A549 treated with Hydrocortisone at 1 μM for 4 hours (cell line): ENCODE results near the gene SMIM9. TPM values are rescaled to one million over a fixed set of nuclear protein-coding genes. Genes with fewer than 3 reads are reported as not detected.

Source experiments
- total RNA-seq: library from RNA; stranded (reverse); fragments of 200-300 nt; extraction: Qiagen RNA extraction; gene quantifications from 5 replicates; pipeline ENCODE4 v1.2.3, GENCODE V29; 2022

Gene SMIM9
- total RNA-seq = not detected in 5 replicates

GRCh38 chrX:154834562-154834961 lies at the start of gene SMIM9:
TSS of gene SMIM9 (minus strand) at chrX:154834662. CDS start at chrX:154830856, 3,806 bp downstream.

GRCh38 chrX:154804957-154805695 lies 29.3 kb downstream of the SMIM9 start, which contains the start of gene MPP1:
TSS of gene MPP1 (minus strand) at chrX:154805485. CDS start at chrX:154805373, 112 bp downstream.

Other genes with a start within 250 kb of the SMIM9 start
- not detected in 5 replicates for gene CTAG1A, start 249.5 kb downstream of the SMIM9 start, total RNA-seq
- not detected in 5 replicates for gene CTAG1B, start 215.4 kb downstream of the SMIM9 start, total RNA-seq
- gene CTAG2, start 181.1 kb downstream of the SMIM9 start, total RNA-seq = not detected in 5 replicates
- 0.45 to 0.93 TPM (median 0.82 TPM) in 5 replicates for gene GAB3, start 83.6 kb downstream of the SMIM9 start, total RNA-seq
- 144 to 210 TPM (median 156 TPM) in 5 replicates for gene DKC1, start 71.8 kb downstream of the SMIM9 start, total RNA-seq
- 16.0 to 18.7 TPM (median 17.0 TPM) in 5 replicates for gene MPP1, start 29.2 kb downstream of the SMIM9 start, total RNA-seq
- gene F8A1, start 51.7 kb upstream of the SMIM9 start, total RNA-seq = 58.8 to 96.9 TPM (median 89.7 TPM) in 5 replicates
- 3.6 to 4.8 TPM (median 4.5 TPM) in 5 replicates for gene F8, start 188.1 kb upstream of the SMIM9 start, total RNA-seq
- 94.5 to 121 TPM (median 117 TPM) in 5 replicates for gene FUNDC2, start 192.2 kb upstream of the SMIM9 start, total RNA-seq
- 14.1 to 18.3 TPM (median 16.6 TPM) in 5 replicates for gene CMC4, start 236.5 kb upstream of the SMIM9 start, total RNA-seq
- gene MTCP1, start 236.5 kb upstream of the SMIM9 start, total RNA-seq = 13.0 to 23.3 TPM (median 20.8 TPM) in 5 replicates
- gene BRCC3, start 236.8 kb upstream of the SMIM9 start, total RNA-seq = 23.9 to 31.6 TPM (median 26.7 TPM) in 5 replicates